Central memory CD8-positive, alpha-beta T cell (primary cell): ENCODE measurements around the gene AP3B1.

Experiments
- ATAC-seq: fragments of 150-1000 bp; cut with Tn5 transposase; replicated peaks from 2 replicates; pipeline ENCODE4 v1.10.0; 2022; ENCODE audit warnings: mild to moderate bottlenecking, moderate FRiP score, moderate number of reproducible peaks; ENCODE audit not compliant: poor library complexity, severe bottlenecking; ENCODE audit errors: extremely low read depth
- DNase-seq, 2 donors: peaks; one replicate each; pipeline ENCODE4 v3.0.0; 2021; ENCODE audit warnings: low spot score in 2 of 2
- H3K27ac Mint-ChIP-seq: one replicate; pipeline ENCODE4 v1.8.0; 2022; ENCODE audit warnings: low read depth, mild to moderate bottlenecking, moderate library complexity, mixed read lengths
- H3K27me3 Mint-ChIP-seq: one replicate; pipeline ENCODE4 v1.8.0; 2022; ENCODE audit warnings: mixed read lengths
- H3K36me3 Mint-ChIP-seq: one replicate; pipeline ENCODE4 v1.8.0; 2022; ENCODE audit warnings: mild to moderate bottlenecking, moderate library complexity, mixed read lengths; ENCODE audit not compliant: insufficient read depth
- H3K4me1 Mint-ChIP-seq: one replicate; pipeline ENCODE4 v1.8.0; 2022; ENCODE audit warnings: mixed read lengths
- H3K4me3 Mint-ChIP-seq: one replicate; pipeline ENCODE4 v1.8.0; 2022; ENCODE audit warnings: mild to moderate bottlenecking, moderate library complexity, mixed read lengths
- H3K9me3 Mint-ChIP-seq: one replicate; pipeline ENCODE4 v1.8.0; 2022; ENCODE audit warnings: mixed read lengths

Gene AP3B1

DNA sequence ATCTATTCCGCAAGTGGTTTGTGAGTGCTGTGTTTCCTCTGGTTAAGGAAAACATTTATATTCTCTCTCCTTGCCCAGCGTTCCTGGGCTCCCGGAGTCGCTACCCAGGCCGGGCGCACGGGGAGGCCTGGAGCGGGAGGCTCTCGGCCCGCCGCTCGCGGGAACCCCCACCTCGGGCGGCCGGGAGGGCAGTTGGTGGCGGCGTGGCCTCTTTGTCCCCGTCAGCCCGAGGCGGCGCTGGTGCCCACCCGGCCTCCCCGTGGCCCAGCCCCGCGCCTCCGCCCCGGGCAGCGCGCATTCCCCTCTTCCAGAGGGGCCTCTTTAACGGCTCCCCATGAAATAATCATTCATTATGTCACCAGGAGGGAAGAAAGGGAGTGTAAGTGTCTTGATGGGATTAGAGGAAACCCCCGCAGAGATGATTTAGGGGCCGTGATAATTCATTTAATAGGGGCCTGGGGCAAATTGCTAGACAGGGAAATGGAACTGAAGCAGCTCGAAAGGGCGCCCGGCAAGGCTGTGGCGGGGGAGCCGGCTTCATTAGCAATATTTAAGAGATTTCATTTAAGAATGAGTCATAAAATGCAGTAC lies 336.5 kb downstream of the AP3B1 start:
- Mint-ChIP-seq H3K9me3 (no peaks in the 10 kb centered on the region), H3K4me3 (no peak overlapping the region), H3K27me3 (peaks cover 49% of the 10 kb centered on the region), H3K36me3 (no peaks in the 10 kb centered on the region), H3K4me1 (peaks cover 13% of the 10 kb centered on the region), H3K27ac (no peak overlapping the region)
- ATAC-seq (no peak), DNase-seq (no peak)

DNA sequence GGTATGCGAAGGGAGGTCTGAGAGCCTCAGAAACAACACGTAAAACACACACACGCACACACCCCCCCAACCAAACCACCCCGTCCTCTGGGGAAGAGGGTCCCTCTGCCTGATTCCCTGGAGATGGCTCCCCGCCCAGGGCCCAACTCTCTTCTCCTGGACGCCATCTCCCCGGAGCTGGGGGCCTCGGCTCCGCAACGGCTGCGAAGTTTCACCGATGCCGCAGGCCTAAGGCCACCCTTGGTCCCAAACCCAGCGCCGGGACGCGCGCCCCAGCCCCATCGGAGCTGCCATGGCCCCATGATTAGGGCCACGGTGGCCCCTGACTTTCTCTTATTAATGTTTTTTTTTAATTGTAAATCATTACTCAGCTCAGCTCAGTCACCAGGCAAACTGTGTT lies 337.0 kb downstream of the AP3B1 start:
- H3K4me1 Mint-ChIP-seq, result peaks cover 13% of the 10 kb centered on the region
- H3K4me3 Mint-ChIP-seq, result no peak overlapping the region
- no peak for DNase-seq
- H3K27ac Mint-ChIP-seq, result no peak overlapping the region
- H3K9me3 Mint-ChIP-seq, result no peaks in the 10 kb centered on the region
- ATAC-seq, result no peak
- no peaks in the 10 kb centered on the region for H3K36me3 Mint-ChIP-seq
- H3K27me3 Mint-ChIP-seq, result peaks cover 44% of the 10 kb centered on the region

DNA sequence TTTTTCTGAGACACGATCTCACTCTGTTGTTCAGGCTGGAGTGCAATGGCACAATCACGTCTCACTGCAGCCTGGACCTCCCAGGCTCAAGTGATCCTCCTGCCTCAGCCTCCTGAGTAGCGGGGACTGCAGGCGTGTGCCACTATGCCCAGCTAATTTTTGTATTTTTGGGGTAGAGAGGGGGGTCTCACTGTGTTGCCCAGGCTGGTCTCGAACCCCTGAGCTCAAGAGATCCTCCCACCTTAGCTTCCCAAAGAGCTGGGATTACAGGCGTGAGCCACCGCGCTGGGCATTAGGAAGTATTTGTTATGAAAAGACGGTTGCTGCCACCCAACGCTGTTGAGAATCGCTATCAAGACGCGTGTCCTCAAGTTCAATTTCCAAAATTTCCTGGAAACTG lies 337.4 kb downstream of the AP3B1 start:
- no peaks in the 10 kb centered on the region for H3K36me3 Mint-ChIP-seq
- no peak overlapping the region for H3K27ac Mint-ChIP-seq
- H3K27me3 Mint-ChIP-seq, result peaks cover 39% of the 10 kb centered on the region
- no peak for DNase-seq
- H3K9me3 Mint-ChIP-seq, result no peaks in the 10 kb centered on the region
- ATAC-seq, result no peak
- H3K4me1 Mint-ChIP-seq, result peaks cover 13% of the 10 kb centered on the region
- no peak overlapping the region for H3K4me3 Mint-ChIP-seq

DNA sequence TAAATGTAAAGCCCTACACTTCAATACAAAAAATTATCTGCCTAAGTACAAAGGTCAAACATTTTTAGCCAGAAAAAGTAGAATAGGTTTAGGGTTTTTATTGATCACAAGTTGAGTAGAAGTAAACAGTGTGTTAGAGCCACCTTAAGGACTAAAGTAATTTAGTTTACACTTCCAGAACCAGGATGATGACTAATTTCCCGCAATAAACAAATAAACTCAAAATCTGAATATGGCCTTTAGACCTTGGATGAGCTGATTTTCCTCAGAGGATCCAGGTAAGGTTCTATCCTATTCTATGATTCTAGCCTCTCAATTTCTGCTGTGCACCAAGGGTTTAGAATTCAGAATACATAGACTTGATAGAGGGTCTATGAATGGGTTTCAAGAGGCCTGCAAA lies 338.9 kb downstream of the AP3B1 start:
- ATAC-seq (no peak), DNase-seq (no peak)
- H3K27ac Mint-ChIP-seq, result no peak overlapping the region
- H3K36me3 Mint-ChIP-seq, result no peaks in the 10 kb centered on the region
- peaks cover 8% of the 10 kb centered on the region for H3K4me1 Mint-ChIP-seq
- H3K27me3 Mint-ChIP-seq, result peaks cover 39% of the 10 kb centered on the region
- H3K9me3 Mint-ChIP-seq, result no peaks in the 10 kb centered on the region
- H3K4me3 Mint-ChIP-seq, result no peak overlapping the region

DNA sequence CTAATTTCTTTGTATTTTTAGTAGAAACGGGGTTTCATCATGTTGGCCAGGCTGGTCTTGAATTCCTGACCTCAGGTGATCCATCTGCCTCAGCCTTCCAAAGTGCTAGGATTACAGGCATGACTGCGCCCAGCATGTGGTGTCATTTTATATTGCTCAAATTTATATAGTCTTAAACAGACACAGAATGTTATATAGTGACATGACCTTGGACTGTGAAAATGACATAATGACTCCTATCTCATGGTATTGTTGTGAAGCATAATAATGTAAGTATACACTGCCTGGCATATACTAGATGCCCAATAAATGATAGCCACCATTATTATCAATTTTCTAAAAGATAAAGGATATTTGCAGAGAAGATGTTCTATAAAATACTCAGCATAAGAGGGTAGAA lies 341.1 kb downstream of the AP3B1 start:
- ATAC-seq, result no peak
- H3K27me3 Mint-ChIP-seq, result peaks cover 37% of the 10 kb centered on the region
- H3K9me3 Mint-ChIP-seq, result no peaks in the 10 kb centered on the region
- H3K4me3 Mint-ChIP-seq, result no peak overlapping the region
- no peaks in the 10 kb centered on the region for H3K36me3 Mint-ChIP-seq
- no peak for DNase-seq
- H3K4me1 Mint-ChIP-seq, result no peaks in the 10 kb centered on the region
- no peak overlapping the region for H3K27ac Mint-ChIP-seq

DNA sequence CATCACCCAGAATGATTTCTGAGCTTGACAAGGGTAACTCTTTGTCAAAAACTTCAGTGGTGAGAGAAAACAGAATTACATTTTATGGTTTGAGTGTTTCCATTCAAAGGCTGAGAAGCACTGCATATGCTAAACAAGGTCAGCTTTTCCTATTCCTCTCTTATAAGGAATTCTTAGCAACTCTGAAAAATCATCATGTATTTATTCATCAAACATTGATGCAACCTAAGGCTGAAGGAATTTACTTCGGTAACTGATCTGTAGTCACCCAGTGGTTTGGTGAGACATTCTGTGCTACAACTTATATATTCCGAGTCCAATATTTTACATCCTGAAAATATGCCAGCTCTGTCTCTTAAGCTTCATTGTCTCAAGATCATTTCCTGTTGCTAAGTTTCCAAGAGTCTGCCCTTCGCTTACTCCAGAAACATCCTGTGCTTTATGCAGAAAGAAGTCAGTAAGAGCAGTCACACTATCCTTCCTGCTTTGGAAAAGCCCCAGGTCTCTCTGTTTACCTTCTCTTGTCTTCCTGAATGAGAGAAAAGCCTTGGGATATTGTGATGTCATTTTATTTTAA lies 341.8 kb downstream of the AP3B1 start:
- no peaks in the 10 kb centered on the region for H3K9me3 Mint-ChIP-seq
- DNase-seq, result no peak
- no peak overlapping the region for H3K27ac Mint-ChIP-seq
- H3K4me3 Mint-ChIP-seq, result no peak overlapping the region
- no peaks in the 10 kb centered on the region for H3K4me1 Mint-ChIP-seq
- peaks cover 30% of the 10 kb centered on the region for H3K27me3 Mint-ChIP-seq
- ATAC-seq, result no peak
- H3K36me3 Mint-ChIP-seq, result no peaks in the 10 kb centered on the region
